NCI-H1694 (cell line): Measurements from ENCODE around the gene PEX12.
"Not testable (repeated sequence)": the region's sequence is repeated elsewhere in the genome, so short reads cannot be mapped to it uniquely, and the experiment has no call there.

Experiments used
- DNase-seq: peaks from one replicate; lab custom pipeline; 2025; lab: John Stamatoyannopoulos, UW

PEX12 gene

GRCh38 chr17:35578929-35579432 lies 610 bp upstream of the PEX12 start:
- no peak for DNase-seq

GRCh38 chr17:35577830-35578196 lies 558 bp downstream of the PEX12 start:
- DNase-seq: no peak

GRCh38 chr17:35575759-35576158 lies 2.6 kb downstream of the PEX12 start:
- DNase-seq: no peak

GRCh38 chr17:35569405-35569804 lies 9.0 kb downstream of the PEX12 start:
- DNase-seq: no peak

- DNase-seq: no peak
Measured at GRCh38 chr17:35568561-35568960, 9.8 kb downstream of the PEX12 start.

- no peak for DNase-seq
Measured at GRCh38 chr17:35566968-35567367, 11.4 kb downstream of the PEX12 start.

GRCh38 chr17:35563181-35563580 lies 15.2 kb downstream of the PEX12 start:
- DNase-seq: not testable (repeated sequence)

- DNase-seq: no peak
Measured at GRCh38 chr17:35560703-35561102, 17.7 kb downstream of the PEX12 start, which contains the start of gene SLFN14. Gene SLFN14 (minus strand): TSS chr17:35560819. CDS start chr17:35558062, 2,757 bp downstream.

- DNase-seq: no peak
Measured at GRCh38 chr17:35559495-35560210, 18.7 kb downstream of the PEX12 start.

- no peak for DNase-seq
Measured at GRCh38 chr17:35557353-35557752, 21.0 kb downstream of the PEX12 start.

GRCh38 chr17:35555691-35556090 lies 22.7 kb downstream of the PEX12 start:
- no peak for DNase-seq

- no peak for DNase-seq
Measured at GRCh38 chr17:35554668-35555067, 23.7 kb downstream of the PEX12 start.

- no peak for DNase-seq
Measured at GRCh38 chr17:35553310-35553709, 25.1 kb downstream of the PEX12 start.

- no peak for DNase-seq
Measured at GRCh38 chr17:35548978-35549377, 29.4 kb downstream of the PEX12 start.

GRCh38 chr17:35548208-35548810 lies 30.1 kb downstream of the PEX12 start:
- DNase-seq: no peak

GRCh38 chr17:35546487-35546886 lies 31.9 kb downstream of the PEX12 start:
- DNase-seq: no peak

- DNase-seq: no peak
Measured at GRCh38 chr17:35545150-35545549, 33.2 kb downstream of the PEX12 start.

- DNase-seq: no peak
Measured at GRCh38 chr17:35543856-35544255, 34.5 kb downstream of the PEX12 start.

- DNase-seq: no peak
Measured at GRCh38 chr17:35542990-35543389, 35.4 kb downstream of the PEX12 start.

- DNase-seq: no peak
Measured at GRCh38 chr17:35541434-35541833, 36.9 kb downstream of the PEX12 start.

- DNase-seq: no peak
Measured at GRCh38 chr17:35540589-35541404, 37.6 kb downstream of the PEX12 start.

- DNase-seq: no peak
Measured at GRCh38 chr17:35539659-35540026, 38.7 kb downstream of the PEX12 start.
